Ishikawa (cell line): Measurements from ENCODE around the gene ZFP92.

Experiments
- CEBPB ChIP-seq: IDR thresholded peaks from 2 replicates; pipeline ENCODE4 v1.6.1; 2012
- CREB1 ChIP-seq: IDR thresholded peaks from 2 replicates; pipeline ENCODE4 v1.6.1; 2012; ENCODE audit warnings: low read depth
- EGR1 ChIP-seq: IDR thresholded peaks from 2 replicates; pipeline ENCODE4 v1.6.1; 2012
- EP300 ChIP-seq: IDR thresholded peaks from 2 replicates; pipeline ENCODE4 v1.6.1; 2012; ENCODE audit warnings: borderline replicate concordance
- FOXM1 ChIP-seq: IDR thresholded peaks from 2 replicates; pipeline ENCODE4 v1.6.1; 2012; ENCODE audit warnings: low read depth, borderline replicate concordance
- NFIC ChIP-seq: IDR thresholded peaks from 2 replicates; pipeline ENCODE4 v1.6.1; 2012
- RAD21 ChIP-seq: IDR thresholded peaks from 2 replicates; pipeline ENCODE4 v1.6.1; 2012; ENCODE audit warnings: low read depth
- TAF1 ChIP-seq: IDR thresholded peaks from 2 replicates; pipeline ENCODE4 v1.6.1; 2012; ENCODE audit warnings: low read depth, mild to moderate bottlenecking
- TCF12 ChIP-seq: IDR thresholded peaks from 2 replicates; pipeline ENCODE4 v1.6.1; 2012; ENCODE audit warnings: low read depth
- TEAD4 ChIP-seq: IDR thresholded peaks from 2 replicates; pipeline ENCODE4 v1.6.1; 2012
- YY1 ChIP-seq: IDR thresholded peaks from 2 replicates; pipeline ENCODE4 v1.6.1; 2012; ENCODE audit warnings: low read depth
- ZBTB7A ChIP-seq: IDR thresholded peaks from 2 replicates; pipeline ENCODE4 v1.6.1; 2012; ENCODE audit warnings: low read depth
- TF ChIP-seq, protein P1 (sequence below): IDR thresholded peaks from 2 replicates; pipeline ENCODE4 v1.6.1; 2012; ENCODE audit warnings: low read depth, mild to moderate bottlenecking
- TF ChIP-seq, protein P2 (sequence below): IDR thresholded peaks from 2 replicates; pipeline ENCODE4 v1.6.1; 2012
- TF ChIP-seq, protein P3 (sequence below): IDR thresholded peaks from 2 replicates; pipeline ENCODE4 v1.6.1; 2012

The ZFP92 gene

DNA sequence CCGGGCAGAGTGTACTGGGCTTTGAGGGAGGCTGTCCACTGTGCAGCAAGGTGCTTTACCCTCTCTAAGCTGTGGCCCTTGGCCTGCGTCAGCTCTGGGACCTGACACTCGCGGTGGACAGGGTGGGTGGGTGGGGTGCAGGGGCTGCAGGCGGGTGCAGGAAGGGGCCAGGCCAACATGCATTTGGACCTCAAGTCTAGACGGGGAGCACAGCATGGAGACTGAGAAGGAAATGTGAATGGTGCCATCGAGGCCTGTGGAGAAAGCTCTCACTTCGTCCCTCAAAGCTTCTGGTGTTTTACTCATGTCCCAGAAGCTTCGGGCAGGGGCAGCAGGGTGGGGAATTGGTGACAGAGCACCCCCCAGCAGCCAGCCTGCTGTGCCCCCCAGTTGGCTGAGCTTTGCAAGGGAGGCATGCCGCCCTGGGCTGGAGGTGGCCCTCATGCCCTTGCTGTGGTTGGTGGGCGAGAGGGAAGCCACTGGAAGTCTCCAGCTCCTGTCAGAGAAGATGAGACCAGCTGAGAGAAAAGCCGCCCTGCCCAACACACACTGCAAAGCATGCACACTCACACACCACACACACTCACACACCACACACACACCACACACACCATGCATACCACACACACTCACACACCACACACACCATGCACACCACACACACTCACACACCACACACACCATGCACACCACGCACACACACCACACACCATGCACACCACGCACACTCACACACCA is 22.4 kb upstream of the ZFP92 start:
- no peak for TF ChIP-seq CEBPB

DNA sequence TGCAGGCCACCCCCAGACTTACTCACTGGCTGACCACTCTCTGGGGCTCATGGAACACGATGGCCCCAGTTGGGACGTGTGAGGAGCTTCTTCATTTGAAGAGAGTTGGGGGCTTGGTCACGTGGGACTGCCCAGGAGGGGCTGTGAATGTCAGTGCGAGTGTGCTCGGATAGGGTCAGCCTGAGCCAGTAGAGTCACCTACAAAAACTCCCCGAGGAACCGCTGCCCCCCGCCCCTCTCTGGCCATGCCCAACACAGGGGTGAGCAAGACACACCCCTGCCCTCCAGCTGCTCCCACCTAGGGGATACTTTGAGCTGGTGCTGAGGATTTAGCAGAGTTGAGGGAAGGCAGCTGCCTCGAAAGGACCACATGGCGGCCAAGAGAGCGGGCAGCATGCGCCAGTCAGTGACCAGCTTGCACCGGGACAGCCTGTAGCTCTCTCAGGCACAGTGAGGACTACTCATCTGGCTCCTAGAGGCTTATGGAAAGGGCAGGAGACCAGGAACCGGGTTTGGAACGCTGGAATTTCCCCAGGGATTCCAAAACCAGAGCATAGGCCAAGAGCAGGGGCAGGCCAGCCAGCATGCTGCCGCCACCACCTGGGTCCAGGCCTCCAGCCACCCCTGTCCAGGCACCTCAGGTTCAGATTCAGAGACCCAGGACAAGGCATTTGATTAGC is 18.5 kb upstream of the ZFP92 start:
- no peak for TF ChIP-seq TEAD4
- TF ChIP-seq CREB1 = no peak
- TF ChIP-seq ZBTB7A = no peak
- TF ChIP-seq CEBPB = no peak
- TF ChIP-seq YY1 = no peak
- TF ChIP-seq RAD21 = no peak
- TF ChIP-seq TAF1 = no peak
- TF ChIP-seq TCF12 = no peak
- TF ChIP-seq, protein P1, sequence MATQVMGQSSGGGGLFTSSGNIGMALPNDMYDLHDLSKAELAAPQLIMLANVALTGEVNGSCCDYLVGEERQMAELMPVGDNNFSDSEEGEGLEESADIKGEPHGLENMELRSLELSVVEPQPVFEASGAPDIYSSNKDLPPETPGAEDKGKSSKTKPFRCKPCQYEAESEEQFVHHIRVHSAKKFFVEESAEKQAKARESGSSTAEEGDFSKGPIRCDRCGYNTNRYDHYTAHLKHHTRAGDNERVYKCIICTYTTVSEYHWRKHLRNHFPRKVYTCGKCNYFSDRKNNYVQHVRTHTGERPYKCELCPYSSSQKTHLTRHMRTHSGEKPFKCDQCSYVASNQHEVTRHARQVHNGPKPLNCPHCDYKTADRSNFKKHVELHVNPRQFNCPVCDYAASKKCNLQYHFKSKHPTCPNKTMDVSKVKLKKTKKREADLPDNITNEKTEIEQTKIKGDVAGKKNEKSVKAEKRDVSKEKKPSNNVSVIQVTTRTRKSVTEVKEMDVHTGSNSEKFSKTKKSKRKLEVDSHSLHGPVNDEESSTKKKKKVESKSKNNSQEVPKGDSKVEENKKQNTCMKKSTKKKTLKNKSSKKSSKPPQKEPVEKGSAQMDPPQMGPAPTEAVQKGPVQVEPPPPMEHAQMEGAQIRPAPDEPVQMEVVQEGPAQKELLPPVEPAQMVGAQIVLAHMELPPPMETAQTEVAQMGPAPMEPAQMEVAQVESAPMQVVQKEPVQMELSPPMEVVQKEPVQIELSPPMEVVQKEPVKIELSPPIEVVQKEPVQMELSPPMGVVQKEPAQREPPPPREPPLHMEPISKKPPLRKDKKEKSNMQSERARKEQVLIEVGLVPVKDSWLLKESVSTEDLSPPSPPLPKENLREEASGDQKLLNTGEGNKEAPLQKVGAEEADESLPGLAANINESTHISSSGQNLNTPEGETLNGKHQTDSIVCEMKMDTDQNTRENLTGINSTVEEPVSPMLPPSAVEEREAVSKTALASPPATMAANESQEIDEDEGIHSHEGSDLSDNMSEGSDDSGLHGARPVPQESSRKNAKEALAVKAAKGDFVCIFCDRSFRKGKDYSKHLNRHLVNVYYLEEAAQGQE = no peak
- no peak for TF ChIP-seq EGR1
- TF ChIP-seq, protein P2, sequence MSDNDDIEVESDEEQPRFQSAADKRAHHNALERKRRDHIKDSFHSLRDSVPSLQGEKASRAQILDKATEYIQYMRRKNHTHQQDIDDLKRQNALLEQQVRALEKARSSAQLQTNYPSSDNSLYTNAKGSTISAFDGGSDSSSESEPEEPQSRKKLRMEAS = no peak
- TF ChIP-seq NFIC = no peak
- no peak for TF ChIP-seq FOXM1
- TF ChIP-seq, protein P3, sequence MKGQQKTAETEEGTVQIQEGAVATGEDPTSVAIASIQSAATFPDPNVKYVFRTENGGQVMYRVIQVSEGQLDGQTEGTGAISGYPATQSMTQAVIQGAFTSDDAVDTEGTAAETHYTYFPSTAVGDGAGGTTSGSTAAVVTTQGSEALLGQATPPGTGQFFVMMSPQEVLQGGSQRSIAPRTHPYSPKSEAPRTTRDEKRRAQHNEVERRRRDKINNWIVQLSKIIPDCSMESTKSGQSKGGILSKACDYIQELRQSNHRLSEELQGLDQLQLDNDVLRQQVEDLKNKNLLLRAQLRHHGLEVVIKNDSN = no peak
- TF ChIP-seq EP300 = no peak

DNA sequence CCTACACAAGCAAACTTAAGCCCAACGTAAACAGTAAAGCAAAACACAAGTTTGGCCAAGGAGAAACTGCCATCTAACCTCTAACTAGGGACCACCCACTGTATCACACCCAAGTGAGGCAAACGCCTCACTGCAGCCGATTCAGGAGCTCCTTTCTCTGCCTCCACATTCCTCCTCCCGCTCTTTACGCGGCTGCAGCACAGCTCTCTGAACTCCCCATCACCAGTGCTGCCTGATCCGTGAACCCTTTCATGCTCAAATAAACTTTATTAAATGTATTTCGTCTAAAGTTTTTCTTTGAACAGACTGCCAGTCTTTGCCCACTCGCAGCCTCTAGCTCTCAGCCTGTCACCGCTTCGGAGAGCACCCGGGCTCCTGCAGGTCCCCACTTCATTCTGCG is 16.7 kb upstream of the ZFP92 start:
- no peak for TF ChIP-seq YY1
- TF ChIP-seq EGR1 = no peak
- no peak for TF ChIP-seq TAF1
- TF ChIP-seq, protein P3 = no peak
- TF ChIP-seq CREB1 = no peak
- no peak for TF ChIP-seq CEBPB
- no peak for TF ChIP-seq NFIC
- TF ChIP-seq, protein P2 = no peak
- TF ChIP-seq RAD21 = no peak
- TF ChIP-seq, protein P1 = no peak
- TF ChIP-seq ZBTB7A = no peak
- no peak for TF ChIP-seq FOXM1
- TF ChIP-seq TEAD4 = no peak
- no peak for TF ChIP-seq EP300
- TF ChIP-seq TCF12 = no peak

DNA sequence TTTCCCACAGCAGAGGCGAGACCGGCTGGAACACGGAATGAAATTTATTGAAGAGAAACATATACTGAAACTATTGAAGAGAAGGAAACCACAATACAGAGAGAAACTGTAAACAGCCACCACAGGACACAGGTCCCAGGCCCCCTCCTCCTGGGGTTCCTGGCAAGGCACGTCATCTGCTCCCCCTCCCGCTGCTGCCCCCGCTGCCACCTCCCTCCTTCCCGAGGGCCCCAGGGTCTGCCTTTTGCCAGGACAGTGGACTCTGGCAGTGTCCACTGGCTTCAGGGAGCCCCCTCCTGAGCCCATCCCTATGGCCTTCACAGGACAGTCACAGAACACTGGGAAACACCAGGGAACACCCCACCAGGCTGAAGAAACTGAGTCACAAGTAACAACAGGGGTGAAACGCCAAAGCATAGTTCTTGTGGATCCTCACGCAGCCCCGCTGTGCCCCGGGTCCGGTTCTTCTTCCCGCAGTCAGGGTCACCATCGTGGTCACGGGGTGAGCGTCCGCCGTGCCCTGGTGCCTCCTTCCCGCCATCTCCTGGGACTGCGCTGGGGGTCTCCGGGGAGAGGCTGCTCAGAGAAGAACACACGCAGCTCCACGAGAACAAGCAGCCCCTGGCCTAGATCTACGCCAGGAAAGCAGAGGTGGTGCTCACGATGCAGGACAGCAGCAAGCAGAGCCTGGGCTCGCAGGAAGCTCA is 15.5 kb upstream of the ZFP92 start:
- TF ChIP-seq RAD21 = no peak
- no peak for TF ChIP-seq YY1
- TF ChIP-seq TEAD4 = no peak
- TF ChIP-seq NFIC = no peak
- TF ChIP-seq, protein P1 = no peak
- TF ChIP-seq TAF1 = no peak
- TF ChIP-seq EP300 = no peak
- no peak for TF ChIP-seq EGR1
- no peak for TF ChIP-seq ZBTB7A
- TF ChIP-seq, protein P3 = no peak
- no peak for TF ChIP-seq FOXM1
- no peak for TF ChIP-seq TCF12
- TF ChIP-seq CREB1 = no peak
- TF ChIP-seq CEBPB = no peak
- TF ChIP-seq, protein P2 = no peak
